Effector CD4-positive, alpha-beta T cell (primary cell): ENCODE measurements around the gene NHSL1.

Experiments
- DNase-seq: peaks from one replicate; pipeline ENCODE4 v3.0.0-alpha.2; 2020

The NHSL1 gene

GRCh38 chr6:138494312-138494711 lies 5.0 kb downstream of the NHSL1 start:
- no peak for DNase-seq

DNA sequence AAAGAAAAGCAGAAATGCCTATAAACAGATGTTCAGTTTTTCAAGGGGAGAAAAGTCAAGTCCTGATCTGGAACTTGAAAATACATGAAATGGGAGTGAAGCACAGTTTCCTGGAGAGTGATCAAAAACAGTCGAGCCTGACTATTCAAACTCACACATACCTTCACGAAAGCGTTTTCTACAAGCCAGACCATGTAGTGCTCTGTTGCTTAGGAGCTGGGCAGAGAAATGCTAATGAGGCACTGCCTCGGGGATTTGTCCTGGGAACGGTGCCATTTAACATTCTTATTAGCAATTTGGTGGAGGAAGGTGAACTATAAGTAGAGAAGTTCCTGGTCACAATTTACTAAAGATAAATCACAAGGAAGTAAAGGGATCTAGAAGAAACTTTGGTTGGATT lies 5.9 kb downstream of the NHSL1 start:
- DNase-seq: no peak

GRCh38 chr6:138492871-138493270 lies 6.4 kb downstream of the NHSL1 start:
- no peak for DNase-seq

GRCh38 chr6:138492113-138492512 lies 7.2 kb downstream of the NHSL1 start:
- DNase-seq: no peak

DNA sequence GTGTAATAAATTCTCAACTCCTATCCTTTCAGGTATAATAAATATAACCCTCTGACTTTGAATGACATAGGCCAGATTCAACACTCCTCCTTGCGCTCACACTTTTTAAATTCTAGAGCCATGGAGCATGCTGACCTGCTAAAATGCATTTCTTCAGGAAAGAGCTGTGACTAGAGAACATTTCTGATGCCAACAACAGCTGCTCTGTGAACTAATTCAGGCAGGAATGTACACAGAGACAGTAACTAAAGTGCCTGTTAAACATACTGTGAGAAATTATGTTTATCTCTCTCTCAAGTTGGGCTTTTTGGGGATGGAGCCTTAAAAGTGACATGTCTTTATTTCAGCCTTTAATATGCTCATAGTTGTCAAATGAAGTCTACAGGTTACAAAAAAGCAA lies 8.3 kb downstream of the NHSL1 start:
- DNase-seq: no peak

DNA sequence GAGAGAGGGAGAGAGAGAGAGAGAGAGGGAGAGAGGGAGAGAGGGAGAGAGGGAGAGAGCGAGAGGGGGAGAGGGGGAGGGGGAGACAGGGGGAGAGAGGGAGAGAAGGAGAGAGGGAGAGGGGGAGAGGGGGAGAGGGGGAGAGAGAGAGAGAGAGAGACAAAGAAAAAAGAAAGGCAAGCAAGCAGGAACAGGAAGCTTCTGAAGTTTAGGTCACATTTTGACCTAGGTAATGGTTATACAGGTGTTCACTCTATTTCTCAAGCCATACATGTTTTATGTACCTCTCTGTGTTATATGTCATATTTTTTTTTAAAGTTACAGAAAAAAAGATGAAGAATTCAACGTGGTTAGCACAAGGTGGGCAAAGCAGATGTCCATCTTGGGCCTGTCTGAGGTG lies 9.4 kb downstream of the NHSL1 start:
- DNase-seq: no peak

- DNase-seq: no peak
Observed at GRCh38 chr6:138487102-138487604, 12.1 kb downstream of the NHSL1 start.

GRCh38 chr6:138486249-138487101 lies 12.8 kb downstream of the NHSL1 start:
- no peak for DNase-seq

GRCh38 chr6:138485586-138486248 lies 13.6 kb downstream of the NHSL1 start:
- DNase-seq: no peak

DNA sequence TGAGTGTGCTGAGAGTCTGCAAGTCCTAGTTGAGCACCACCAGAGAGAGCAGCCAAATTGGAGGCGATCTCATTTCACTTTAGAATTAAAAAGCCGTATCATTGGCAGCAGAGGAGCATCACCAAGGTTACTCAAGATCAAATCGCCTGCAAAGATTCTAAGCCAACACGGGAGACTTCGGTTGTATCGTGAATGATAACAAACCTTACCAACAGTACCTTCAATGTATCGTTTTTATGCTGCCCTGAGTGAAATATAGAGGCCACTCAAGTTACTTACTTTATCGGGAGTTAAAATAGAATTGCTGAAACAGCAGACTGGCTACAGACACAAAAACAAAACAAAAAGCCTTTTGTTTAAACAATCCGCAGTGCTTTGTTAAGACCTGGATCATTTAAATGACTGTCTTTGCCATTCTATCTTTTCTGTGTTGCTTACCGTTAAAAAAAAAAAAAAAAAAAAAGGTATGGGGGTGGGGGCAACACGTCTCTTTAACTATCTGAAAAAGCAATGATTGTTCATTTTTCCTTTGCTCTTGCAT lies 14.2 kb downstream of the NHSL1 start:
- DNase-seq: no peak

GRCh38 chr6:138484018-138484731 lies 15.1 kb downstream of the NHSL1 start:
- no peak for DNase-seq

DNA sequence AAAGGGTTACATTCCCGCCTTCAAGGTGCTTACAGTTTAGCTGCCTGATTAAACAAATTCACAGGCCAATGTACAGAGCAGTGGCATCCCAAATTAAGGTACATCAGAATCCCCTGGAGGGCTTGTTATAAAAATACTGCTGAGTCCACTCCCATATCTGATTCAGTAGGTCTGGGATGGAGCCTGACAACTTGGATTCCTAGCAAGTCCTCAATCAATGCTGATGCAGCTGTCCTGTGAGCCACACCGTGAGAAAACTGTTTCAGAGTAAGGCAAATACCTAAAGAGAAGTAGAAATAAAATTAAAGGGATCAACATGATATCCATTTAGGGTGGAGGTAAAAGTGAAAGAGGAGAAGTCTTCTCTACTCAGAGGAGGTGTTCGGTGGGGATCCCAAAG lies 16.5 kb downstream of the NHSL1 start:
- DNase-seq: no peak

GRCh38 chr6:138480279-138480949 lies 18.9 kb downstream of the NHSL1 start:
- DNase-seq: no peak

DNA sequence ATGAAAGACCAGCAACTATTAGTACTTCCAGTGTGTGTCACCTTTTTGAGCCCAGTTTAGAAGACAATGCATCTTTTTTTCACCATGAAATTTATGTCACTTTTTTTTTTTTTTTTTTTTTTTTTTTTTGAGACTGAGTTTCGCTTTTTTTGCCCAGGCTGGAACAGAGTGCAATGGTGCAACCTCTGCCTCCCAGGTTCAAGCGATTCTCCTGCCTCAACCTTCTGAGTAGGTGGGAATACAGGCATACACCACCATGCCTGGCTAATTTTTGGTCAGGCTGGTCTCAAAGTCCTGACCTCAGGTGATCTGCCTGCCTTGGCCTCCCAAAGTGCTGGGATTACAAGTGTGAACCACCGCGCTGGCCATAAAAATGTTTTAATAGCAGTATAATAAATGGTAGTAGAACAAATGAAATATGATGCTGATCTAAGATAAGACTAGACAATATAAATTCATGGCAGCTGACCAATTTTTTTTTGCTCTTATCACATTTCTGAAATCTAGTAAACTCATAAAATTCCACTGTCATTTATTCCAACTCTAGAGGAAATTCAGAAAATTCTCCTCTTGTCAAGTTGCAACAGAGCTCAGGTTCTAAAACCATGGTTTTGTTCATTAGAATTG lies 21.3 kb downstream of the NHSL1 start:
- DNase-seq: no peak

GRCh38 chr6:138476116-138476515 lies 23.2 kb downstream of the NHSL1 start:
- no peak for DNase-seq

- no peak for DNase-seq
Observed at GRCh38 chr6:138473144-138473543, 26.1 kb downstream of the NHSL1 start.

DNA sequence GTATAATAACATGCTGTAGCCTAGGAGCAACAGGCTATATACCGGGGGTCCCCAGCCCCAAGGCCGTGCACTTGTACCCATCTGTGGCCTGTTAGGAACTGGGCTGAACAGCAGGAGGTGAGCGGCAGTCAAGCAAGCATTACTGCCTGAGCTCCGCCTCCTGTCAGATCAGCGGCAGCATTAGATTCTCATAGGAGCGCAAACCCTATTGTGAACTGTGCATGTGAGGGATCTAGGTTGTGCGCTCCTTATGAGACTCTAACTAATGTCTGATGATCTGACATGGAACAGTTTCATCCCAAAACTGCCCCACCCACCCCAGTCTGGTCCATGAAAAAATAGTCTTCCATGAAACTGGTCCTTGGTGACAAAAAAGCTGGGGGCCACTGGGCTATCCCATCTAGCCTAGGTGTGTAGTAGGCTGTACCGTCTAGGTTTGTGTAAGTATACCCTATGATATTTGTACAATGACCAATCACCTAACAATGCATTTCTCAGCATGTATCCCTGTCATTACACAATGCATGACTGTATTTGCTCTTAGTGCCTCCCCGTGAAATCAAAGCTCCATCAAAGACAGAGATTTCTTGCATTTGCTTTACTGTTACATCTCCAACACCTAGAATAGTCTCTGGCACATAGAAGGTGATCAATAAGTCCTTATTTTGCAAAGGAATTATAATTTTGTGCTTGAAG lies 30.8 kb downstream of the NHSL1 start:
- no peak for DNase-seq

DNA sequence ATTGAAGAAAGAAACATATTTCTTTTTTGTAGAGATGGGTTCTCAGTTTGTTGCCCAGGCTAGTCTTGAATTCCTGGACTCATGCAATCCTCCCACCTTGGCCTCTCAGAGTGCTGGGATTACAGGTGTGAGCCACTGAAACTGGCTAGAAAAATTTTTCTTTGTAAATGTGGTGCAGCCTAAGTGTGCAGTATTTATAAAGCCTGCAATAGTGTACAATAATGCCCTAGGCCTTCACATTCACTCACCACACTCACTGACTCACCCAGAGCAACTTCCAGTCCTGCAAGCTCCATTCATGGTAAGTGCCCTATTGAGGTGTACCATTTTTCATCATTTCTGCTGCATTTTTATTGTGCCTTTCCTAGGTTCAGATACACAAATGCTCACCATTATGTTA lies 31.4 kb downstream of the NHSL1 start:
- no peak for DNase-seq

DNA sequence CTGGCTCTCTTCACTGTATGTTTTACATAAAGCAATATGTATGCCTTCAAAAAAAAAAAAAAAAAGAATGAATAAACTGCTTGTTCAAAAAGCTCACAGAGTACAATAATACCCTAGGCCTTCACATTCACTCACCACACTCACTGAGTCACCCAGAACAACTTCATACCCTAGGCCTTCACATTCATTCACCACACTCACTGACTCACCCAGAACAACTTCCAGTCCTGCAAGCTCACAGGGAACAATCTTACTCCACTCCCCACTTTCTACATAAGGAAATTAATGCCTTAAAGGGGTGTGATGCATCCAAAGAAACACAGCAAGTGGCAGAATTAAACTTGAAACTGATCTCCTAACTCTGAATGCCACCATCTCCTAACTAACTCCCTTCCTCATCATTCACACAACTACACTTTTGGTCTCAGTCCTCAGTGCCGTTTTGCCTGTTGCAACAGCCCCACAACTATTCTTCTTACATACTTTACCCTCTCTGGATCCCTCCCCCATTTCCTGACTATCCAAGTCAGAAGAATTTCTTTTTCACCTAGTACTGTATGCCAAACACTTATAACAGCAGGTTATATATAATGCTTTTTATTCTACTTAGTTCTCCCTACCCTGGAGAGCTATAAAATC lies 34.2 kb downstream of the NHSL1 start:
- no peak for DNase-seq

DNA sequence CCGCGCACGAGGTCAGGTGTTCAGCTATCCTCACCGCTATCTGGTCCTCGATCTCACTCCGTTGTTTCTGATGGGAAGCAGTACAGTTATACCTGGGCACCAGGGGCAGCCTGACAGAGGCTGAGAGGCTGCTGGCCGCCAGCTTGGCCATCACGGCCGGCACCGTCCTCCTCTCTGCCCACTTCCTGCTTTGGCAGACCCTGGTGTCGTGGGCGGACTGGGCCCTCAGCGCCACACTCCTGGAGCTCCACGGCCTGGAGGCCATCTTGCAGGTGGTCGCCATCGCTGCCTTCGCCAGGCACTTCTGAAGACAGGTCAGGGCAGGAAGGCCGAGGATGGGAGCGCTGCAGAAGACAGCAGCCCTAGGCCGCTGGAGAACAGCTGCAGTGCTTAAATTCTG lies 35.2 kb downstream of the NHSL1 start:
- DNase-seq: no peak

- DNase-seq: no peak
Observed at GRCh38 chr6:138461647-138462046, 37.6 kb downstream of the NHSL1 start.
